ENCODE measurements around the gene CSKMT.

The CSKMT gene

DNA sequence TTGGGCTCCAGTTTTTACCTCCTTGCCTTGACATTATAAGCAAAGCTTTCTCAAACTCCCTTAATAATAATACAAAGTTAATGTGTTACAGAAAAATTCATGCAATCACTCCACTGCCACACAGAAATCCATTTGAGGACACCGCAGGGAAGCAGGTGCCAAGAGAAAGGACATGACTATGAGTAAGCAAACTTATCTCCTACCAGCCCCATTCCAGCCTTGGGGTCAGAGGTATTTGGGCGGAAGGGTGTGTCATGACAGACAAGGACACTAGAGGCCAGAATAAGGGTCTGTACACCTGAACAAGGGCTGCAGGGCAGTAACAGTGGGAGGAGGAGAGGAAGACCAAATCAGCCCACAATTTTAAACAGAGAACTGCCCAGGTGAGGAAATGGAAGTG, 48.2 kb downstream of the CSKMT start:
- TF ChIP-seq POLR2A (IDR thresholded peaks at IDR 0.05; ENCODE audit: low read depth, low read length): no peak
- TF ChIP-seq POU2F2 (IDR thresholded peaks at IDR 0.05; ENCODE audit: low read depth, low read length): no peak
- no peak for TF ChIP-seq PAX5 (IDR thresholded peaks at IDR 0.05; ENCODE audit: insufficient read depth, low read length, severe bottlenecking)
- TF ChIP-seq TAF1 (IDR thresholded peaks at IDR 0.05; ENCODE audit: low read depth, low read length): no peak
- TF ChIP-seq POLR2AphosphoS5 (IDR thresholded peaks at IDR 0.05; ENCODE audit: low read depth, low read length): no peak
- no peak for TF ChIP-seq SPI1 (IDR thresholded peaks at IDR 0.05; ENCODE audit: low read depth, low read length)
- DNase-seq (ENCODE audit: insufficient read length, low spot score): no peak
- FAIRE-seq: no peak

DNA sequence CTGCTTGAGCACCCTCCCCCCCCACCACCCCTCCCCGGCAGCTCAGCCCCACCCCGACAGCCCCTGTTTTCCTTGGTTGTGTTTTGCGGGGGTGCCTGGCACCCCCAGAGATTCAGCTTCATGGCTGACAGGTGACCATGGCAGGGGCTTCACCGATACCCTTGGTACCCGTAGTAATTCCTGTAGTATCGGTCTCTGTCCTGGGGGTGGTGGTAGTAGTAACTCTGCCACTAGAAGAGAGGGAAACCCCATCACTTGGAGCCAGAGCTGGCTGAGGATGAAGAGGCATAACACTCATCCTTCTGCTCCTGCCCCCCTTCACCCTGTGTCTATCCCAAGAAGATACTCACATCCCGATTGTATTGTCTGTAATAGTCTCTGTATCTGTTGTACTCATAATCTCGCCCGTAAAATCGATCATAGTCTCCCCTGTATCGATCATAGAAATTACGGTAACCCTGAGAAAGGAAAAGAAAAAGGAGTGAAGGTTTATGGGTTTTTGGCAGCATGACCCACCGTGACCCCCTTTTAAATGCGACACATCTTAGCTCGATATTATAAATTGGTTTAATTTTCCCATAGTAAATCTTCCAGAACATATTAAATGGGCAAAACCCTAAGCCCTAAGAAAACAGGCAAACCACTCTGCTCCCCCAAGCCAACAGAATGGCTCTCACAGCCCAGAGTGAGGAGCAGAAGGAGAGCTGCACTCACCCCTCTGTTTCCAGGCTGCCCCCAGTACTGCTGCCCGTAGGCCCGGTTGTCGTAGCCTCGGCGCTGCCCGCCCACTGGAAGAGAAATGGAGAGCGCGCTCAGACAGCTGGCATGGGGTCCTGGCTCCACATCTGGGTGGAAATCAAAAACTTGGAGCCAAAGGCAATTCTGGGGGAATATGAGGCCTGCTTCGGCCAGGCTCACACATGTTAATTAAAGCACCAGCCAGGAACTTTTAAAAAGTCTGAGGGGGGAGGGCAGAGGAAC, 50.3 kb downstream of the CSKMT start:
- FAIRE-seq: no peak
- no peak for TF ChIP-seq PAX5 (IDR thresholded peaks at IDR 0.05; ENCODE audit: insufficient read depth, low read length, severe bottlenecking)
- TF ChIP-seq POLR2AphosphoS5 (IDR thresholded peaks at IDR 0.05; ENCODE audit: low read depth, low read length): no peak
- no peak for TF ChIP-seq POLR2A (IDR thresholded peaks at IDR 0.05; ENCODE audit: low read depth, low read length)
- no peak for TF ChIP-seq POU2F2 (IDR thresholded peaks at IDR 0.05; ENCODE audit: low read depth, low read length)
- TF ChIP-seq SPI1 (IDR thresholded peaks at IDR 0.05; ENCODE audit: low read depth, low read length): no peak
- TF ChIP-seq TAF1 (IDR thresholded peaks at IDR 0.05; ENCODE audit: low read depth, low read length): no peak
- DNase-seq (ENCODE audit: insufficient read length, low spot score): no peak

DNA sequence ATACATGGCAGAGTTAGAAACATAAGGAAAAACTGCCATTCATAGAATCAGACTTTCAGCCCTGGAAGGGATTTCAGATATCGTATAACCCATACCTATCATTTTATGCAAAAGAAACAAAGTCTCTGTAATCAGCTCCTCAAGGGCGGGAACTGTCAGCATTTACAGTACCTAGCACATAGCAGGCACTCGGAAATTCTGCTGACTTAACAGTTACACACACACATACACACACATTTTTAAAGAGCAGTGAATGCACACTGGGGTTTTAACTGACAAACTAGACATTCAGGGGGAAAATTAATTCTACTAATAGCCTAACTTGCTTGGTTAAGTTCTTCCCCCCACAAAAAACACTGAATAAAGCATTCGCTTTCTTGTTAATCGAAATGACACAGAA, 51.1 kb downstream of the CSKMT start:
- TF ChIP-seq SPI1 (IDR thresholded peaks at IDR 0.05; ENCODE audit: low read depth, low read length) (no peak), POU2F2 (IDR thresholded peaks at IDR 0.05; ENCODE audit: low read depth, low read length) (no peak), TAF1 (IDR thresholded peaks at IDR 0.05; ENCODE audit: low read depth, low read length) (no peak), POLR2AphosphoS5 (IDR thresholded peaks at IDR 0.05; ENCODE audit: low read depth, low read length) (no peak), POLR2A (IDR thresholded peaks at IDR 0.05; ENCODE audit: low read depth, low read length) (no peak), PAX5 (IDR thresholded peaks at IDR 0.05; ENCODE audit: insufficient read depth, low read length, severe bottlenecking) (no peak)
- FAIRE-seq: no peak
- DNase-seq (ENCODE audit: insufficient read length, low spot score): no peak

DNA sequence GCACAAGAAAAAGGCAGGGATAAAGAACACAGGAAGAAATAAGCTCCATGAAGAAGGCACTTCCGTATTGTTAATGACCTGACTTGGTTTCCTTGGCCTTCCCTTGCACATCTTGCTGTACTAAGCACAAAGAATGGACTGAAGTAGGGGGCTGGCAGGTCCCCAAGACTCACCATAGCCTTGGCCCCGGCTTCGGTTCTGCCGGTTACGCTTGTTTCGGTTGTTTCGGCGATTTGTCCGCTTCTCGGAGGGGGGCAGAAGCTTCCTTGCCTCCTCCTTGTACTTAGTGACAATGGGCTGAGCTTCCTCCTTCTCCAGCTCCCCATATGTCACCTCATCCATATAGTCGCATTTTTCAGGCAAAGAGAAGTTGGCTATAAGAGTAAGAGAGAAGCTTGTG, 51.7 kb downstream of the CSKMT start:
- TF ChIP-seq SPI1 (IDR thresholded peaks at IDR 0.05; ENCODE audit: low read depth, low read length) (no peak), POLR2A (IDR thresholded peaks at IDR 0.05; ENCODE audit: low read depth, low read length) (no peak), POU2F2 (IDR thresholded peaks at IDR 0.05; ENCODE audit: low read depth, low read length) (no peak), TAF1 (IDR thresholded peaks at IDR 0.05; ENCODE audit: low read depth, low read length) (no peak), POLR2AphosphoS5 (IDR thresholded peaks at IDR 0.05; ENCODE audit: low read depth, low read length) (no peak), PAX5 (IDR thresholded peaks at IDR 0.05; ENCODE audit: insufficient read depth, low read length, severe bottlenecking) (no peak)
- DNase-seq (ENCODE audit: insufficient read length, low spot score) (no peak), FAIRE-seq (no peak)
